ENCODE results near the gene FES.

GRCh38 chr15:90851940-90852339 is 32.4 kb upstream of the FES start:
- no peak for TF ChIP-seq CTCF (conservative IDR thresholded peaks at IDR 0.05; ENCODE audit: low read length)
- TF ChIP-seq EZH2phosphoT487 (IDR thresholded peaks at IDR 0.05; ENCODE audit: borderline replicate concordance, low read depth, low read length), result no peak

All from OCI-LY7 (cell line).